Measurements from ENCODE around the gene NRARP.
A peak's percentile ranks its signal among the peaks of the same experiment; 100 is the strongest.

The NRARP gene

GRCh38 chr9:137310189-137311052, 8.3 kb upstream of the NRARP start:
- Histone ChIP-seq H3K79me2 (ENCODE audit: low read length) (no peaks in the 10 kb centered on the region), H3K4me1 (ENCODE audit: low read length) (no peaks in the 10 kb centered on the region; the same call in 1 of the 2 replicates), H3K4me2 (ENCODE audit: low read depth, low read length) (peak overlapping the region; percentile 7; the same call in 1 of the 2 replicates), H3K27ac (ENCODE audit: low read length) (no peak overlapping the region), H3K9me3 (replicated peaks; ENCODE audit: insufficient read depth, low read length) (no peaks in the 10 kb centered on the region), H3K9me2 (replicated peaks; ENCODE audit: insufficient read depth, low read length) (no peaks in the 10 kb centered on the region), H3K4me3 (ENCODE audit: low read length) (no peak overlapping the region), H4K20me1 (ENCODE audit: insufficient read depth, low read length) (no peaks in the 10 kb centered on the region), H3K9ac (ENCODE audit: low read length) (no peak overlapping the region), H3F3A (ENCODE audit: insufficient read depth, low read length) (no peaks in the 10 kb centered on the region), H3K36me3 (replicated peaks; ENCODE audit: insufficient read depth, low read length) (no peaks in the 10 kb centered on the region), H3K27me3 (replicated peaks; ENCODE audit: insufficient read depth, low read length) (peaks cover 44% of the 10 kb centered on the region), H2AFZ (ENCODE audit: low read length) (peak overlapping the region; percentile 35; the same call in 1 of the 2 replicates)
- DNase-seq: no peak
- TF ChIP-seq EZH2 (optimal IDR thresholded peaks at IDR 0.05; ENCODE audit: low read depth, low read length) (no peak), CTCF (IDR thresholded peaks at IDR 0.05; ENCODE audit: low read length) (no peak), EZH2phosphoT487 (IDR thresholded peaks at IDR 0.05; ENCODE audit: low read length) (no peak)

GRCh38 chr9:137309368-137310188, 7.5 kb upstream of the NRARP start:
- no peaks in the 10 kb centered on the region; the same call in 1 of the 2 replicates for H3K4me1 ChIP-seq (ENCODE audit: low read length)
- no peaks in the 10 kb centered on the region for H4K20me1 ChIP-seq (ENCODE audit: insufficient read depth, low read length)
- H3F3A ChIP-seq (ENCODE audit: insufficient read depth, low read length): no peaks in the 10 kb centered on the region
- no peak overlapping the region for H3K4me2 ChIP-seq (ENCODE audit: low read depth, low read length)
- H2AFZ ChIP-seq (ENCODE audit: low read length): no peak overlapping the region
- no peaks in the 10 kb centered on the region for H3K36me3 ChIP-seq (replicated peaks; ENCODE audit: insufficient read depth, low read length)
- no peaks in the 10 kb centered on the region for H3K9me3 ChIP-seq (replicated peaks; ENCODE audit: insufficient read depth, low read length)
- peaks cover 35% of the 10 kb centered on the region for H3K27me3 ChIP-seq (replicated peaks; ENCODE audit: insufficient read depth, low read length)
- no peak overlapping the region for H3K4me3 ChIP-seq (ENCODE audit: low read length)
- no peaks in the 10 kb centered on the region for H3K9me2 ChIP-seq (replicated peaks; ENCODE audit: insufficient read depth, low read length)
- no peak for TF ChIP-seq CTCF (IDR thresholded peaks at IDR 0.05; ENCODE audit: low read length)
- TF ChIP-seq EZH2phosphoT487 (IDR thresholded peaks at IDR 0.05; ENCODE audit: low read length): no peak
- no peak for TF ChIP-seq EZH2 (optimal IDR thresholded peaks at IDR 0.05; ENCODE audit: low read depth, low read length)
- H3K9ac ChIP-seq (ENCODE audit: low read length): no peak overlapping the region
- DNase-seq: no peak
- no peaks in the 10 kb centered on the region for H3K79me2 ChIP-seq (ENCODE audit: low read length)
- no peak overlapping the region for H3K27ac ChIP-seq (ENCODE audit: low read length)

- no peak for DNase-seq
- no peak overlapping the region for H3K4me3 ChIP-seq (ENCODE audit: low read length)
- no peak overlapping the region for H3K27ac ChIP-seq (ENCODE audit: low read length)
- no peaks in the 10 kb centered on the region for H3K36me3 ChIP-seq (replicated peaks; ENCODE audit: insufficient read depth, low read length)
- TF ChIP-seq CTCF (IDR thresholded peaks at IDR 0.05; ENCODE audit: low read length) (no peak), EZH2 (optimal IDR thresholded peaks at IDR 0.05; ENCODE audit: low read depth, low read length) (no peak), EZH2phosphoT487 (IDR thresholded peaks at IDR 0.05; ENCODE audit: low read length) (no peak)
- H3F3A ChIP-seq (ENCODE audit: insufficient read depth, low read length): peaks cover under 1% of the 10 kb centered on the region; the same call in 1 of the 2 replicates
- no peak overlapping the region for H3K9ac ChIP-seq (ENCODE audit: low read length)
- no peaks in the 10 kb centered on the region for H4K20me1 ChIP-seq (ENCODE audit: insufficient read depth, low read length)
- peaks cover 23% of the 10 kb centered on the region for H3K27me3 ChIP-seq (replicated peaks; ENCODE audit: insufficient read depth, low read length)
- H3K9me2 ChIP-seq (replicated peaks; ENCODE audit: insufficient read depth, low read length): no peaks in the 10 kb centered on the region
- no peaks in the 10 kb centered on the region for H3K79me2 ChIP-seq (ENCODE audit: low read length)
- H3K4me2 ChIP-seq (ENCODE audit: low read depth, low read length): no peak overlapping the region
- no peaks in the 10 kb centered on the region for H3K9me3 ChIP-seq (replicated peaks; ENCODE audit: insufficient read depth, low read length)
- no peak overlapping the region for H2AFZ ChIP-seq (ENCODE audit: low read length)
- H3K4me1 ChIP-seq (ENCODE audit: low read length): no peaks in the 10 kb centered on the region; the same call in 1 of the 2 replicates
Measured at GRCh38 chr9:137308057-137308619, 6.1 kb upstream of the NRARP start.
